ENCODE data around the gene CHORDC1. TPM values are rescaled to one million over a fixed set of nuclear protein-coding genes. Genes with fewer than 3 reads are reported as not detected.
A peak's percentile ranks its signal among the peaks of the same experiment; 100 is the strongest.

The CHORDC1 gene
- total RNA-seq, 2 experiments from 2014 or later: 62.0 to 86.2 TPM

GRCh38 chr11:90228056-90228455 lies 5.2 kb upstream of the CHORDC1 start:
- ChIA-PET POLR2A (interaction anchor here (1.0 kb wide), 1 partner anchor 32 kb away, joined by 3 read pairs; no protein-coding TSS in a partner anchor), CTCF (ENCODE audit: unreplicated experiment) (no interaction called here)
- no peak for DNase-seq (ENCODE audit: low spot score)
- Histone ChIP-seq H3K4me1 (ENCODE audit: insufficient read depth, low read length, poor library complexity, severe bottlenecking) (peaks cover 13% of the 10 kb centered on the region), H3K27ac (ENCODE audit: low read depth, low read length, poor library complexity, severe bottlenecking) (no peak overlapping the region), H3K4me3 (ENCODE audit: low read depth, low read length, poor library complexity, severe bottlenecking) (no peak overlapping the region), H3K4me2 (ENCODE audit: low read length) (no peak overlapping the region), H3K79me2 (ENCODE audit: insufficient read depth, low read depth, low read length) (no peaks in the 10 kb centered on the region; the same call in 1 of the 2 replicates), H3K9me2 (ENCODE audit: insufficient read depth, low read length) (no peaks in the 10 kb centered on the region), H4K20me1 (ENCODE audit: insufficient read depth, low read length) (no peaks in the 10 kb centered on the region), H3K36me3 (ENCODE audit: insufficient read depth, low read length) (no peaks in the 10 kb centered on the region), H3K9me3 (ENCODE audit: low read length) (no peaks in the 10 kb centered on the region), H2AFZ (ENCODE audit: low read length) (no peak overlapping the region)
- intact Hi-C loops (cut with micrococcal nuclease; ENCODE audit: unreplicated experiment): no loop called here
- TF ChIP-seq CTCF (conservative IDR thresholded peaks at IDR 0.05; ENCODE audit: low read length) (no peak), EZH2phosphoT487 (IDR thresholded peaks at IDR 0.05; ENCODE audit: borderline replicate concordance, low read depth, low read length) (no peak)
- BruUV-seq (replicated peaks): no TSS peak

GRCh38 chr11:90223248-90223585 lies 368 bp upstream of the CHORDC1 start:
- Histone ChIP-seq H3K9me2 (ENCODE audit: insufficient read depth, low read length) (no peaks in the 10 kb centered on the region), H3K79me2 (ENCODE audit: insufficient read depth, low read depth, low read length) (peaks cover 48% of the 10 kb centered on the region), H3K4me2 (ENCODE audit: low read length) (peak overlapping the region; percentile 83), H3K27ac (ENCODE audit: low read depth, low read length, poor library complexity, severe bottlenecking) (peak overlapping the region; percentile 78), H3K4me3 (ENCODE audit: low read depth, low read length, poor library complexity, severe bottlenecking) (peak overlapping the region; percentile 81), H2AFZ (ENCODE audit: low read length) (peak overlapping the region; percentile 98), H3K36me3 (ENCODE audit: insufficient read depth, low read length) (peaks cover 33% of the 10 kb centered on the region), H4K20me1 (ENCODE audit: insufficient read depth, low read length) (peaks cover 34% of the 10 kb centered on the region), H3K4me1 (ENCODE audit: insufficient read depth, low read length, poor library complexity, severe bottlenecking) (peaks cover 41% of the 10 kb centered on the region), H3K9me3 (ENCODE audit: low read length) (no peaks in the 10 kb centered on the region)
- POLR2A ChIA-PET: interaction anchor here (0.8 to 1.7 kb wide), 2 partner anchors 27 to 32 kb away, joined by 3 to 4 read pairs; no protein-coding TSS in a partner anchor
- no peak for DNase-seq (ENCODE audit: low spot score)
- CTCF ChIA-PET (ENCODE audit: unreplicated experiment): interaction anchor here (1.5 kb wide), 1 partner anchor 18 kb away, joined by 4 read pairs; no protein-coding TSS in a partner anchor
- TF ChIP-seq EZH2phosphoT487 (IDR thresholded peaks at IDR 0.05; ENCODE audit: borderline replicate concordance, low read depth, low read length) (no peak), CTCF (conservative IDR thresholded peaks at IDR 0.05; ENCODE audit: low read length) (no peak)
- TSS peak; percentile 91 for BruUV-seq (replicated peaks)
- intact Hi-C loops (cut with micrococcal nuclease; ENCODE audit: unreplicated experiment): no loop called here

GRCh38 chr11:90221803-90222458 lies 918 bp downstream of the CHORDC1 start:
- peaks cover 41% of the 10 kb centered on the region for H3K4me1 ChIP-seq (ENCODE audit: insufficient read depth, low read length, poor library complexity, severe bottlenecking)
- TF ChIP-seq CTCF (conservative IDR thresholded peaks at IDR 0.05; ENCODE audit: low read length) (no peak), EZH2phosphoT487 (IDR thresholded peaks at IDR 0.05; ENCODE audit: borderline replicate concordance, low read depth, low read length) (no peak)
- no peaks in the 10 kb centered on the region for H3K9me3 ChIP-seq (ENCODE audit: low read length)
- H4K20me1 ChIP-seq (ENCODE audit: insufficient read depth, low read length): peaks cover 38% of the 10 kb centered on the region
- peak overlapping the region; percentile 83 for H3K4me2 ChIP-seq (ENCODE audit: low read length)
- peak overlapping the region; percentile 81 for H3K4me3 ChIP-seq (ENCODE audit: low read depth, low read length, poor library complexity, severe bottlenecking)
- no peak for DNase-seq (ENCODE audit: low spot score)
- POLR2A ChIA-PET: interaction anchor here (0.5 to 1.7 kb wide), 2 partner anchors 15 to 31 kb away, joined by 3 to 4 read pairs; no protein-coding TSS in a partner anchor
- H2AFZ ChIP-seq (ENCODE audit: low read length): no peak overlapping the region
- BruUV-seq (replicated peaks): TSS peak; percentile 66
- intact Hi-C loops (cut with micrococcal nuclease; ENCODE audit: unreplicated experiment): no loop called here
- H3K27ac ChIP-seq (ENCODE audit: low read depth, low read length, poor library complexity, severe bottlenecking): peak overlapping the region; percentile 78
- peaks cover 45% of the 10 kb centered on the region for H3K36me3 ChIP-seq (ENCODE audit: insufficient read depth, low read length)
- H3K9me2 ChIP-seq (ENCODE audit: insufficient read depth, low read length): no peaks in the 10 kb centered on the region
- peaks cover 61% of the 10 kb centered on the region for H3K79me2 ChIP-seq (ENCODE audit: insufficient read depth, low read depth, low read length)
- CTCF ChIA-PET (ENCODE audit: unreplicated experiment): no interaction called here

Measured in OCI-LY7 (cell line).